ENCODE data around the gene DGKB.

Gene DGKB

GRCh38 chr7:14859267-14859666 lies 43.3 kb downstream of the DGKB start:
- no peak for ATAC-seq
- DNase-seq: no peak

GRCh38 chr7:14858866-14859265 lies 43.7 kb downstream of the DGKB start:
- no peak for ATAC-seq
- no peak for DNase-seq

GRCh38 chr7:14858410-14858809 lies 44.1 kb downstream of the DGKB start:
- DNase-seq (no peak), ATAC-seq (no peak)

- no peak for ATAC-seq
- DNase-seq: no peak
Measured at GRCh38 chr7:14855033-14855794, 47.3 kb downstream of the DGKB start.

GRCh38 chr7:14854471-14854870 lies 48.1 kb downstream of the DGKB start:
- ATAC-seq: no peak
- DNase-seq: no peak

GRCh38 chr7:14851610-14852009 lies 50.9 kb downstream of the DGKB start:
- ATAC-seq (no peak), DNase-seq (no peak)

- no peak for DNase-seq
- no peak for ATAC-seq
Measured at GRCh38 chr7:14850039-14850438, 52.5 kb downstream of the DGKB start.

GRCh38 chr7:14846405-14846804 lies 56.1 kb downstream of the DGKB start:
- no peak for ATAC-seq
- no peak for DNase-seq

- no peak for DNase-seq
- ATAC-seq: no peak
Measured at GRCh38 chr7:14843755-14844154, 58.8 kb downstream of the DGKB start.

- DNase-seq (no peak), ATAC-seq (no peak)
Measured at GRCh38 chr7:14842523-14842922, 60.0 kb downstream of the DGKB start.

GRCh38 chr7:14841869-14842268 lies 60.7 kb downstream of the DGKB start:
- ATAC-seq: no peak
- no peak for DNase-seq

GRCh38 chr7:14841086-14841485 lies 61.5 kb downstream of the DGKB start:
- ATAC-seq: no peak
- no peak for DNase-seq

GRCh38 chr7:14839307-14839706 lies 63.2 kb downstream of the DGKB start:
- no peak for ATAC-seq
- no peak for DNase-seq

GRCh38 chr7:14837216-14837615 lies 65.3 kb downstream of the DGKB start:
- ATAC-seq (no peak), DNase-seq (no peak)

GRCh38 chr7:14836571-14837189 lies 65.9 kb downstream of the DGKB start:
- ATAC-seq (no peak), DNase-seq (no peak)

- ATAC-seq (no peak), DNase-seq (no peak)
Measured at GRCh38 chr7:14836006-14836405, 66.5 kb downstream of the DGKB start.

- no peak for DNase-seq
- ATAC-seq: no peak
Measured at GRCh38 chr7:14835384-14835783, 67.2 kb downstream of the DGKB start.

GRCh38 chr7:14834883-14835282 lies 67.7 kb downstream of the DGKB start:
- ATAC-seq (no peak), DNase-seq (no peak)

- ATAC-seq (no peak), DNase-seq (no peak)
Measured at GRCh38 chr7:14834456-14834855, 68.1 kb downstream of the DGKB start.

- DNase-seq (no peak), ATAC-seq (no peak)
Measured at GRCh38 chr7:14833707-14834106, 68.8 kb downstream of the DGKB start.

- DNase-seq (no peak), ATAC-seq (no peak)
Measured at GRCh38 chr7:14828053-14828452, 74.5 kb downstream of the DGKB start.

- DNase-seq: no peak
- ATAC-seq: no peak
Measured at GRCh38 chr7:14826426-14826825, 76.1 kb downstream of the DGKB start.

GRCh38 chr7:14825912-14826311 lies 76.6 kb downstream of the DGKB start:
- no peak for ATAC-seq
- DNase-seq: no peak

- no peak for ATAC-seq
- no peak for DNase-seq
Measured at GRCh38 chr7:14822481-14822854, 80.1 kb downstream of the DGKB start.

Measured in stimulated activated naive CD8-positive, alpha-beta T cell treated with anti-CD3 and anti-CD28 coated beads, Interleukin-15, Interleukin-2, amounts not matched to agents 100 U/mL and 50 U/mL, for 24 hours (primary cell).